ENCODE results near the gene YARS1. TPM values are rescaled to one million over a fixed set of nuclear protein-coding genes. Genes with fewer than 3 reads are reported as not detected.

The YARS1 gene
- total RNA-seq, 1 donor from 2014 or later, result 101 TPM

DNA sequence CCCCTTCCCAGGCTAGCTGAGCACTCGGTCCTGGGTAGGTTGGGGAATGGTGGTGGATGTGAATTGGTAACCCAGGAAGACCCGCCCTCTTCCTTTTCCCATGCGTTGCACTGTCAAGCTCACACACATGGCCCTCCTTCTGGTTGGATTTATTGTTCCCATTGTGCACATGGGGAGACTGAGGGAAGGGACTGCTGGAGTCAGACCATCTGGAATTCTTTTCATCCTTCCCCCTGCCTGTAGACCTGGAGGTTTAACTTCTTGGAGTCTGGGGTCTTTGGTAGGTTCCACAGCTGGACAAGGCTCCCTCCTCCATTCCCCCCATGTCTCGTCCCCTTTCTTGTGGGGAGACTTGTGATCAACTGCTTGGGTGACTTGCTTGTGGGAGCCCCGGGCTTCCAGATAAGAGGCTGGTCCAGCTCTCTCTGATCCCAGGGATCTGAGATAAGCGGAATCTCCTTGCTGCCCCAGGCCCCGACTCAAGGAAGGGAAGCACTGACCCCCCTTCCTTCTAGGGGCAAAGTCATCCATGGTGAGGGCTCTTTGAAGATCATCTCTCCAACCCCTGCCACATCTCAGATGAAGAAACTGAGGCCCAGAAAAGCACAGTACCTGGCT, 58.9 kb downstream of the YARS1 start:
- H3K4me3 Mint-ChIP-seq (ENCODE audit: low read depth), result peak overlapping the region; percentile 14

GRCh38 chr1:32757213-32757895, 59.8 kb downstream of the YARS1 start:
- H3K27ac Mint-ChIP-seq, result peak overlapping the region; percentile 92
- H3K4me3 Mint-ChIP-seq (ENCODE audit: low read depth), result peak overlapping the region; percentile 24

More for the DNA sequence above, 58.9 kb downstream of the YARS1 start:
- peaks cover 4% of the 10 kb centered on the region for H3K36me3 Mint-ChIP-seq (ENCODE audit: insufficient read depth)
- H3K4me1 Mint-ChIP-seq (ENCODE audit: low read depth), result peaks cover 72% of the 10 kb centered on the region
- no peaks in the 10 kb centered on the region for H3K27me3 Mint-ChIP-seq
- H3K27ac Mint-ChIP-seq, result peak overlapping the region; percentile 100
- DNase-seq (ENCODE audit: low spot score, unreplicated experiment), result no peak
- no peaks in the 10 kb centered on the region for H3K9me3 Mint-ChIP-seq (ENCODE audit: low read depth)
- TF ChIP-seq, protein P1, sequence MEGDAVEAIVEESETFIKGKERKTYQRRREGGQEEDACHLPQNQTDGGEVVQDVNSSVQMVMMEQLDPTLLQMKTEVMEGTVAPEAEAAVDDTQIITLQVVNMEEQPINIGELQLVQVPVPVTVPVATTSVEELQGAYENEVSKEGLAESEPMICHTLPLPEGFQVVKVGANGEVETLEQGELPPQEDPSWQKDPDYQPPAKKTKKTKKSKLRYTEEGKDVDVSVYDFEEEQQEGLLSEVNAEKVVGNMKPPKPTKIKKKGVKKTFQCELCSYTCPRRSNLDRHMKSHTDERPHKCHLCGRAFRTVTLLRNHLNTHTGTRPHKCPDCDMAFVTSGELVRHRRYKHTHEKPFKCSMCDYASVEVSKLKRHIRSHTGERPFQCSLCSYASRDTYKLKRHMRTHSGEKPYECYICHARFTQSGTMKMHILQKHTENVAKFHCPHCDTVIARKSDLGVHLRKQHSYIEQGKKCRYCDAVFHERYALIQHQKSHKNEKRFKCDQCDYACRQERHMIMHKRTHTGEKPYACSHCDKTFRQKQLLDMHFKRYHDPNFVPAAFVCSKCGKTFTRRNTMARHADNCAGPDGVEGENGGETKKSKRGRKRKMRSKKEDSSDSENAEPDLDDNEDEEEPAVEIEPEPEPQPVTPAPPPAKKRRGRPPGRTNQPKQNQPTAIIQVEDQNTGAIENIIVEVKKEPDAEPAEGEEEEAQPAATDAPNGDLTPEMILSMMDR (IDR thresholded peaks at IDR 0.05; ENCODE audit: unreplicated experiment), result no peak

DNA sequence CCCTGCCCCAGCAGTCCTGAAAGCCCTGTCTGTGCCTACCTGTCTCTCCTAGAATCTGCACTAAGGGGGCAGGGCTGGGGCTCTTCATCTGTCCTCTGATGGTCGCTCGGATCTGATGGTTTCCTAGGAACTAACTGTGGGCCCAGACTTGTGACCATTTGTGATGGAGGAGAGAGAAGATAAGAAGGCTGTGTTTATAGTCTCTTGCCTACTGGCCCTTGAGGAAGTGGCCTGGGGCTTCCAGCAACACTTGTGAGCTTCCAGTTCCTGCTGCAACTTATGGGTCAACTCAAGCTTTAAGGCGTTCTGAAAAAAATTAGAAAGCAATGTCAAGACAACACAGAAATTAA, 61.4 kb downstream of the YARS1 start:
- peak overlapping the region; percentile 77 for H3K27ac Mint-ChIP-seq
- TF ChIP-seq, protein P1 (IDR thresholded peaks at IDR 0.05; ENCODE audit: unreplicated experiment), result no peak
- H3K27me3 Mint-ChIP-seq, result no peaks in the 10 kb centered on the region
- DNase-seq (ENCODE audit: low spot score, unreplicated experiment), result no peak
- peak overlapping the region; percentile 94 for H3K4me3 Mint-ChIP-seq (ENCODE audit: low read depth)
- H3K4me1 Mint-ChIP-seq (ENCODE audit: low read depth), result peaks cover 56% of the 10 kb centered on the region
- no peaks in the 10 kb centered on the region for H3K36me3 Mint-ChIP-seq (ENCODE audit: insufficient read depth)
- no peaks in the 10 kb centered on the region for H3K9me3 Mint-ChIP-seq (ENCODE audit: low read depth)

More at GRCh38 chr1:32757213-32757895, 59.8 kb downstream of the YARS1 start:
- TF ChIP-seq, protein P1 (IDR thresholded peaks at IDR 0.05; ENCODE audit: unreplicated experiment), result no peak
- Mint-ChIP-seq H3K27me3 (no peaks in the 10 kb centered on the region), H3K9me3 (ENCODE audit: low read depth) (no peaks in the 10 kb centered on the region), H3K4me1 (ENCODE audit: low read depth) (peaks cover 70% of the 10 kb centered on the region), H3K36me3 (ENCODE audit: insufficient read depth) (peaks cover 3% of the 10 kb centered on the region)
- no peak for DNase-seq (ENCODE audit: low spot score, unreplicated experiment)

DNA sequence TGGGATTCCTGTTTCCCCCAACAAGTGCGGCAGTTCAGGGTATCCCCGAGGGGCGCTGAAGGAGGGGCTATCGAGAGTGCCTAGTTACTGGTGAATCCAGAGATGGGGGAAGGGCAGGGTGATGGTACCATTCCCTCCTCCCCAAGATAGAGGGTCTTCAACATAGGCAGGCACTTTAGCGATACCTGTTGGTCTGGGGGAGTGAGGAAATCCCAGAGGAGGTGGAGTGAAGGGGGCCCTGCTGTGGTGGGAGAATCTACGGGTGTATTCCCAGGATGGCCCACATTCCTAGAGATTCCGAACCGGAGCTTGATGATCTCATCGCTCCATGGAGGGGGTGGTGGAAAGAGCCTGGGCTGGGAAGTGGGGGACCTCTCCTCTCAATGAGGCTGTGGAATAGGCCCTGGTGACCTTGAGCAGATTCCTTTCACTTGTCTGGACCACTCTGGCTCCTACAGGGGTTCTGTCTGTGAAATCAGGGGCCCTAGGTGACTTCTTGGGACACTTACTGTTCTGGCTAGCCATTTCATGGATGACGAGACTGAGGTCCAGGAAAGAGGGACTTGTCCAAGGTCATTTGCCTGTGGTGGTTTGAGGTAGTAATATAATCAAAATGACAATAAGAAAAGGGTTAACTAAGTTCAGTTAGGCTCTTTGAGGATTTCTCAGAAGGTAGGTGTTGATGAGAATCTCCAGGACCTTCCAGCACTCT, 61.9 kb downstream of the YARS1 start:
- peak overlapping the region; percentile 77 for H3K27ac Mint-ChIP-seq
- H3K27me3 Mint-ChIP-seq, result no peaks in the 10 kb centered on the region
- peak overlapping the region; percentile 94 for H3K4me3 Mint-ChIP-seq (ENCODE audit: low read depth)
- DNase-seq (ENCODE audit: low spot score, unreplicated experiment), result no peak
- peaks cover 52% of the 10 kb centered on the region for H3K4me1 Mint-ChIP-seq (ENCODE audit: low read depth)
- TF ChIP-seq, protein P1 (IDR thresholded peaks at IDR 0.05; ENCODE audit: unreplicated experiment), result no peak
- H3K36me3 Mint-ChIP-seq (ENCODE audit: insufficient read depth), result no peaks in the 10 kb centered on the region
- no peaks in the 10 kb centered on the region for H3K9me3 Mint-ChIP-seq (ENCODE audit: low read depth)

DNA sequence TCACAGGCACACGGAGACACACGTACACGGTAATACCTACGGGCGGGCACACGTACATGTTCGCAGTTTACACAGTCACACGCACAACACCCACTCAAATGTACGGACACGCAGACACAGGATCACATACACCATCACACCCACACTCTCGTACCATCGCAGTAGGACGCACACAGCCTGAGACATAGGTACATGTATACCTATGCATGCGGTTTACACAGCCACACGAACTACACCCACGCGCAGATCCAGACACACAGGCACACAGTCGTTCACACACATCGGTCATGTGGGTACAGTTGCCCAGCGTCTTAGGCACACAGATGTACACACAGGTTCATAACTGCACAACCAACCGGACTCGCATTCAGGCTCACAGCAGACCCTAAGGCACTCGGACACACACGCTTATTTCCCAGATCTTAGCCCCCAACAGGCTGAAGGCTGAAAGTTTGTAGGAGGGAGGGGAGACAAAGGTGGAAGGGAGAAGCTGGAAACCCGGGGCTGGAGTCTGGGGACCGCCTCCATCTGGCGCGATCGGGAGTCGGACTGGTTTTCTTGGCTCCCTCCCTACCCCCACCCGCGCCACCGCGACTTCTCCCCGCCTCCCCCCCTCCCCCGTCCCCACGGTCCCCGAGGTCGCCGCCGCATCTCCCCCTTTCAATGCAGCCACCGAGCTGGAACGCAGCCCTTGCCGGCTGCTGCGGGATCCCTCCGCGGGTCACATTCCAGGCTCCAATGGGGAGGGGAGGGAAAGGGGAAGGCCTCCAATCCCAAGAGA, 62.7 kb downstream of the YARS1 start:
- Mint-ChIP-seq H3K27me3 (no peaks in the 10 kb centered on the region), H3K36me3 (ENCODE audit: insufficient read depth) (no peaks in the 10 kb centered on the region), H3K9me3 (ENCODE audit: low read depth) (no peaks in the 10 kb centered on the region), H3K4me3 (ENCODE audit: low read depth) (peak overlapping the region; percentile 94), H3K27ac (peak overlapping the region; percentile 96), H3K4me1 (ENCODE audit: low read depth) (peaks cover 45% of the 10 kb centered on the region)
- DNase-seq (ENCODE audit: low spot score, unreplicated experiment), result peak; percentile 52
- TF ChIP-seq, protein P1 (IDR thresholded peaks at IDR 0.05; ENCODE audit: unreplicated experiment), result peak; percentile 2

Data from progenitor cell of endocrine pancreas (in vitro differentiated cells).